Measurements from ENCODE around the gene PRR20C. TPM values are rescaled to one million over a fixed set of nuclear protein-coding genes. Genes with fewer than 3 reads are reported as not detected.
"Not testable (repeated sequence)": the region's sequence is repeated elsewhere in the genome, so short reads cannot be mapped to it uniquely, and the experiment has no call there.

PRR20C gene
- total RNA-seq: not detected

DNA sequence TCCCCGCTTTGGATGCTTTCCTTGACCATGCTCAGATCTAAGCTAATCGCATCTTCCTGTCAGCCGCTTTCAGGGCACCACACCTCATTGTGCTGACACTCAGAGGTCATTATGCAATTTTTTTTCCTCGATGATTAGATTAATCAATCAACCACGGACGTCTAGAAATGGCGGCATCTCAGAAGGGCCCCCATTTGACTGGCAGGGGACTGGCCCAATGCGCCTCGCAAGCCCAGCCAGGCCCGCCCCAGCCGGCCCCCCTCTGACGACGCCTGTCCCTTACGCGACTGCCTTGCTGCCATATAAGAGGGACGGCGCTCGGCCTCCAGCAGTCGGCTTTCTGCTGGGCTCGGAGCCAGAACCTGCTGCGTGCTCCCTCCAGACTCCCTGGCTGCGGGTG lies at the start of gene PRR20C:
Gene PRR20C, plus strand, starts transcription at position 301 of the 400 bp plus-strand sequence. CDS start 387 bp downstream, outside the sequence.
- H3K27ac ChIP-seq; intact Hi-C loops (cut with DNase I; ENCODE audit: low total_unique reads); H3K36me3 ChIP-seq; H3K4me1 ChIP-seq; DNase-seq (ENCODE audit: low spot score in 2 of 2); H3K4me3 ChIP-seq; H3K9me3 ChIP-seq; H3K27me3 ChIP-seq: not testable (repeated sequence)

DNA sequence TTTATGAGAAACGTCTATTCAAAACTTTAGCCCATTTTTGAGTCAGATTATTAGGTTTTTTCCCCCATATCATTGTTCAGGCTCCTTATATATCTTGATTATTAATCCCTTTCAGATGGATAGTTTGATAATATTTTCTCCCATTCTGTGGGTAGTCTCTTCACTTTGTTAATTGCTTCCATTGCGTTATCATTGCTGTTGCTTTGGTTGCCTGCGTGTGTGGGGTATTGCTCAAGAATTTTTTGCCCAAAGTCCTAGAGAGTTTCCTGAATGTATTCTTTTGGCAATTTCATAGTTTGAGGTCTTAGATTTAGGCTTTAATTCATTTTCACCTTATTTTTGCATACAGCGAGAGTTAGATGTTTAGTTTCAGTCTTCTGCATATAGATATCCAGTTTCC lies 38.9 kb upstream of the PRR20C start:
- H3K9me3 ChIP-seq: peaks cover 0 to 4% of the 10 kb centered on the region in 2 donors
- DNase-seq (ENCODE audit: low spot score in 2 of 2): no peak
- intact Hi-C loops (cut with DNase I; ENCODE audit: low total_unique reads): no loop called here
- no peaks in the 10 kb centered on the region for H3K27me3 ChIP-seq
- no peak overlapping the region for H3K4me3 ChIP-seq
- no peak overlapping the region for H3K27ac ChIP-seq
- TF ChIP-seq, protein P1, sequence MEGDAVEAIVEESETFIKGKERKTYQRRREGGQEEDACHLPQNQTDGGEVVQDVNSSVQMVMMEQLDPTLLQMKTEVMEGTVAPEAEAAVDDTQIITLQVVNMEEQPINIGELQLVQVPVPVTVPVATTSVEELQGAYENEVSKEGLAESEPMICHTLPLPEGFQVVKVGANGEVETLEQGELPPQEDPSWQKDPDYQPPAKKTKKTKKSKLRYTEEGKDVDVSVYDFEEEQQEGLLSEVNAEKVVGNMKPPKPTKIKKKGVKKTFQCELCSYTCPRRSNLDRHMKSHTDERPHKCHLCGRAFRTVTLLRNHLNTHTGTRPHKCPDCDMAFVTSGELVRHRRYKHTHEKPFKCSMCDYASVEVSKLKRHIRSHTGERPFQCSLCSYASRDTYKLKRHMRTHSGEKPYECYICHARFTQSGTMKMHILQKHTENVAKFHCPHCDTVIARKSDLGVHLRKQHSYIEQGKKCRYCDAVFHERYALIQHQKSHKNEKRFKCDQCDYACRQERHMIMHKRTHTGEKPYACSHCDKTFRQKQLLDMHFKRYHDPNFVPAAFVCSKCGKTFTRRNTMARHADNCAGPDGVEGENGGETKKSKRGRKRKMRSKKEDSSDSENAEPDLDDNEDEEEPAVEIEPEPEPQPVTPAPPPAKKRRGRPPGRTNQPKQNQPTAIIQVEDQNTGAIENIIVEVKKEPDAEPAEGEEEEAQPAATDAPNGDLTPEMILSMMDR (IDR thresholded peaks at IDR 0.05): no peak
- no peak for TF ChIP-seq POLR2A (IDR thresholded peaks at IDR 0.05)
- no peak for TF ChIP-seq POLR2AphosphoS5 (IDR thresholded peaks at IDR 0.05)
- H3K36me3 ChIP-seq: no peaks in the 10 kb centered on the region
- H3K4me1 ChIP-seq: no peaks in the 10 kb centered on the region

DNA sequence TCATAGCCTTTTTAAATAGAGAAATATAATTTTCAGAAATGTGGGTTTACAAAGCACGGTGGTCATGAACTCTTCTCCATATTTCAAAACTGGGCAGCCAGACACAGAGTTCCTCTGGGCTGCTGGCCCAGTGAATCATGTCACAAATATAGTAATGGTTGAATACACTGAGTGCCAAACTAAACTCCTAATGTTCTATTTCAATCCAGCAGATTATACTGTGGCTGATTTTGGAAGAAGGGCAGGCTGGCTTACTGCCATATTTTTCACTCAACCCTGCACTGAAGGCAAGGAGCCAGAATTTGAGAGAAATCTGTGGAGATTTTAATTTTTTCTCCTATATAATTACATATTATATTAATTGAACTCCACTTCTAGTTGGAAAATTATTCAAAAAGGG lies 30.2 kb upstream of the PRR20C start:
- TF ChIP-seq POLR2AphosphoS5 (IDR thresholded peaks at IDR 0.05) (no peak), POLR2A (IDR thresholded peaks at IDR 0.05) (no peak)
- TF ChIP-seq, protein P1 (IDR thresholded peaks at IDR 0.05): no peak
- no peak overlapping the region for H3K4me3 ChIP-seq
- DNase-seq (ENCODE audit: low spot score in 2 of 2): no peak
- H3K27ac ChIP-seq: no peak overlapping the region
- no peaks in the 10 kb centered on the region for H3K4me1 ChIP-seq
- no peaks in the 10 kb centered on the region for H3K9me3 ChIP-seq
- no peaks in the 10 kb centered on the region for H3K36me3 ChIP-seq
- intact Hi-C loops (cut with DNase I; ENCODE audit: low total_unique reads): no loop called here
- no peaks in the 10 kb centered on the region for H3K27me3 ChIP-seq

DNA sequence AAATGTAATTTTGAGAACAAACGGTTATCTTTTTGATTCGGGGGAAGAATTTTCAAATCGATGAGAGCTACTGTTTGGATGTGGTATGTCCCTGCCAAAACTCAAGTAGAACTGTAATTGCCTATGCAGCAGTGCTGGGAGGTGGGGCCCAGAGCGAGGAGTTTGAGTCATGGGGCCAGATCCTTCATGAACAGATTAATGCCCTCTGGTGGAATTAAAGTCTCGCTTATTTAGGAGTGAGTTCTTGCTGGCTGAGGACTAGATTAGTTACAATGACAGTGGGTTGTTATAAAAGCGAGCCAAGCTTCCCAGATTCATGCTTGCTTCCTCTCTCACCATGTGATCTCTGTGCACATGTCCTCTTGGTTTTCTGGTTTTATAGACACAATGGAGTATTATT lies 25.0 kb upstream of the PRR20C start:
- TF ChIP-seq POLR2AphosphoS5 (IDR thresholded peaks at IDR 0.05): no peak
- TF ChIP-seq POLR2A (IDR thresholded peaks at IDR 0.05): no peak
- TF ChIP-seq, protein P1 (IDR thresholded peaks at IDR 0.05): no peak
- H3K4me3 ChIP-seq: no peak overlapping the region

DNA sequence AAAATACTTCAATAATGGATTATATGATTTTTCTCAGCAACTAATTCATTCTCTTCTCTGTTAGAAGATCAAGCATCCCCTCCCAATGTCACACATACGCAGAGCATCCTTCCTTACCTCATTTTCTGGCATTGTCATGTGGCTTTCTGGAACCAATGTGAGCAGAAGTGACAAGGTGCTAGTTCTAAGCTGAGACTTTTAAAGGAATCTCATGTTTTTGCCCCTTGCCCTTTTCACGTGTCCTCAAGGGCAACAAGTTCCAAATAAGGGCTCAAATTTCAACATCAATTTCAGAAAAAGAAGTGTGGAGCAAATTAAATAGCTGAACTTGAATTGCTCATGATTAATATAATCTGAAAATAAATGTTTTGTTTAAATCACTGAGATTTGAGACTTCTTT lies 17.8 kb upstream of the PRR20C start:
- intact Hi-C loops (cut with DNase I; ENCODE audit: low total_unique reads): no loop called here
- Histone ChIP-seq H3K36me3 (peaks cover 5% of the 10 kb centered on the region), H3K4me1 (no peaks in the 10 kb centered on the region), H3K27me3 (no peaks in the 10 kb centered on the region), H3K27ac (no peak overlapping the region), H3K4me3 (no peak overlapping the region), H3K9me3 (no peaks in the 10 kb centered on the region)
- no peak for DNase-seq (ENCODE audit: low spot score in 2 of 2)
- TF ChIP-seq, protein P1 (IDR thresholded peaks at IDR 0.05): no peak
- TF ChIP-seq POLR2AphosphoS5 (IDR thresholded peaks at IDR 0.05) (no peak), POLR2A (IDR thresholded peaks at IDR 0.05) (no peak)

More for the DNA sequence above, 25.0 kb upstream of the PRR20C start:
- no peak for DNase-seq (ENCODE audit: low spot score in 2 of 2)
- intact Hi-C loops (cut with DNase I; ENCODE audit: low total_unique reads): no loop called here
- H3K4me1 ChIP-seq: no peaks in the 10 kb centered on the region
- H3K36me3 ChIP-seq: no peaks in the 10 kb centered on the region
- H3K9me3 ChIP-seq: no peaks in the 10 kb centered on the region
- H3K27ac ChIP-seq: no peak overlapping the region
- no peaks in the 10 kb centered on the region for H3K27me3 ChIP-seq

DNA sequence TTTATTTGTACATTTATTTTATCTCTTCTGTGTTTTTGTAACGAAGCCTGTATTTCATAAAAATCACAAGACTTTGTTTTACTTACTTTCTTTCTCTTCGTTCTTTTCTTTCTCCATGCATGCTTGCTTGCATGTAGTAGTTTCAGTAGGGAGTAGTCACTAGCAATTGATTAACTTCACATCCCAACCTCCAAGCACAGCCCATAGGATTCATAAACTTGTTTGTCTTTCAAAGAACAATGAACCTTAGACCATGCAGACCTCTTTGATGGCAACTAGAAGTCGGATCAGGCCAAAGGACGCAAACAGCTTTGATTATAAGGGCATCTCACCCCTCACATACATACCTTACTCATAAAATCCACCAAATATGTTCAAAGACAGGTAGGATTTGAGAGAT lies 16.3 kb upstream of the PRR20C start:
- no peak for TF ChIP-seq POLR2A (IDR thresholded peaks at IDR 0.05)
- TF ChIP-seq, protein P1 (IDR thresholded peaks at IDR 0.05): no peak
- TF ChIP-seq POLR2AphosphoS5 (IDR thresholded peaks at IDR 0.05): no peak
- Histone ChIP-seq H3K36me3 (peaks cover 5% of the 10 kb centered on the region), H3K4me3 (no peak overlapping the region), H3K9me3 (no peaks in the 10 kb centered on the region), H3K4me1 (no peaks in the 10 kb centered on the region), H3K27ac (no peak overlapping the region), H3K27me3 (no peaks in the 10 kb centered on the region)
- intact Hi-C loops (cut with DNase I; ENCODE audit: low total_unique reads): no loop called here
- DNase-seq (ENCODE audit: low spot score in 2 of 2): no peak
